HepG2 (cell line): ENCODE results near the gene KIF3A. TPM values are rescaled to one million over a fixed set of nuclear protein-coding genes. Genes with fewer than 3 reads are reported as not detected.

Experiments used
- ESRRA ChIP-seq: sonication (generic); formaldehyde crosslinking; IDR thresholded peaks from 2 replicates; pipeline ENCODE4 v1.5.1; 2020; ENCODE audit warnings: mild to moderate bottlenecking, low read depth, missing genetic modification reagents
- ETS1 ChIP-seq: sonication (generic); formaldehyde crosslinking; IDR thresholded peaks from 2 replicates; pipeline ENCODE4 v1.4.0; 2020; ENCODE audit warnings: missing genetic modification reagents
- GLI4 ChIP-seq: sonication (generic); formaldehyde crosslinking; IDR thresholded peaks from 2 replicates; pipeline ENCODE4 v1.5.1; 2020; ENCODE audit warnings: missing genetic modification reagents, mild to moderate bottlenecking, moderate library complexity, borderline replicate concordance
- KAT2B ChIP-seq: fragments of 150-350 bp; IDR thresholded peaks from 2 replicates; pipeline ENCODE4 v1.6.1; 2014; ENCODE audit warnings: low read depth, low read length, borderline replicate concordance
- KDM2A ChIP-seq: sonication (generic); formaldehyde crosslinking; IDR thresholded peaks from 2 replicates; pipeline ENCODE4 v1.4.0; 2020; ENCODE audit warnings: low read depth, missing genetic modification reagents, borderline replicate concordance
- MAFG ChIP-seq: sonication (generic); formaldehyde crosslinking; IDR thresholded peaks from 2 replicates; pipeline ENCODE4 v1.5.1; 2020; ENCODE audit warnings: mild to moderate bottlenecking, missing genetic modification reagents
- MBNL3 ChIP-seq: fragments of 250-450 bp; sonication (Bioruptor Pico); conservative IDR thresholded peaks from 2 replicates; pipeline ENCODE4 v1.8.0; 2022; ENCODE audit warnings: mild to moderate bottlenecking, inconsistent platforms
- MIER3 ChIP-seq: IDR thresholded peaks from 2 replicates; pipeline ENCODE4 v1.6.1; 2016; ENCODE audit warnings: missing compliant biosample characterization, borderline replicate concordance
- MYC ChIP-seq: sonication (generic); formaldehyde crosslinking; IDR thresholded peaks from 2 replicates; pipeline ENCODE4 v1.9.0; 2021; ENCODE audit warnings: missing genetic modification reagents, borderline replicate concordance
- NR0B2 ChIP-seq: sonication (generic); formaldehyde crosslinking; IDR thresholded peaks from 2 replicates; pipeline ENCODE4 v1.4.0; 2020; ENCODE audit warnings: mild to moderate bottlenecking, missing genetic modification reagents
- PAF1 ChIP-seq: IDR thresholded peaks from 2 replicates; pipeline ENCODE4 v1.6.1; 2016; ENCODE audit warnings: missing genetic modification reagents, missing compliant biosample characterization
- RAD51 ChIP-seq: fragments of 450-650 bp; IDR thresholded peaks from 2 replicates; pipeline ENCODE4 v1.6.1; 2016; ENCODE audit warnings: borderline replicate concordance
- ZKSCAN5 ChIP-seq: sonication (generic); formaldehyde crosslinking; IDR thresholded peaks from 2 replicates; pipeline ENCODE4 v1.5.1; 2020; ENCODE audit warnings: mild to moderate bottlenecking, missing genetic modification reagents
- ZMYM2 ChIP-seq: sonication (generic); formaldehyde crosslinking; IDR thresholded peaks from 2 replicates; pipeline ENCODE4 v1.8.0; 2022; ENCODE audit warnings: mild to moderate bottlenecking, missing genetic modification reagents
- ZNF17 ChIP-seq: sonication (generic); formaldehyde crosslinking; IDR thresholded peaks from 2 replicates; pipeline ENCODE4 v1.5.0; 2020; ENCODE audit warnings: mild to moderate bottlenecking, missing genetic modification reagents
- ZNF292 ChIP-seq: sonication (generic); formaldehyde crosslinking; IDR thresholded peaks from 2 replicates; pipeline ENCODE4 v1.8.1; 2022; ENCODE audit warnings: mild to moderate bottlenecking, low read depth, missing genetic modification reagents, borderline replicate concordance
- ZNF317 ChIP-seq: sonication (generic); formaldehyde crosslinking; IDR thresholded peaks from 2 replicates; pipeline ENCODE4 v1.5.0; 2020; ENCODE audit warnings: mild to moderate bottlenecking, missing genetic modification reagents
- ZNF563 ChIP-seq: sonication (generic); formaldehyde crosslinking; IDR thresholded peaks from 2 replicates; pipeline ENCODE4 v1.8.0; 2022; ENCODE audit warnings: mild to moderate bottlenecking, moderate library complexity, missing genetic modification reagents
- ZNF609 ChIP-seq: sonication (generic); formaldehyde crosslinking; IDR thresholded peaks from 2 replicates; pipeline ENCODE4 v1.4.0; 2020; ENCODE audit warnings: mild to moderate bottlenecking, missing genetic modification reagents, borderline replicate concordance
- ZNF768 ChIP-seq: sonication (generic); formaldehyde crosslinking; IDR thresholded peaks from 2 replicates; pipeline ENCODE4 v1.4.0; 2020; ENCODE audit warnings: missing genetic modification reagents
- polyA plus RNA-seq, 8 experiments: library from polyadenylated mRNA; depleted of rRNA in 3 of 8; stranded (reverse) in 7 of 8; unstranded in 1 of 8; fragments of >200 nt; fragmentation: Illumina TruSeq in 4 of 8; extraction: Trizol in 4 of 8; gene quantifications; 2 replicates each; pipeline versions ENCODE4 v1.2.1 to v1.2.3, GENCODE V29; 2011 to 2016; ENCODE audit warnings: low read depth in 4 of 8, missing spikeins in 1 of 8, mixed read lengths in 1 of 8; ENCODE audit not compliant: insufficient read depth in 1 of 8
- total RNA-seq, 5 experiments: library from RNA; depleted of rRNA; stranded (reverse); fragments of >200 nt; fragmentation: Illumina TruSeq; extraction: Trizol; gene quantifications; 2 replicates each; pipeline ENCODE4 v1.2.3, GENCODE V29; 2016; ENCODE audit warnings: low read depth in 1 of 5
- TF ChIP-seq, protein P1 (sequence below): sonication (generic); formaldehyde crosslinking; IDR thresholded peaks from 2 replicates; pipeline ENCODE4 v1.4.0; 2020; ENCODE audit warnings: mild to moderate bottlenecking, missing genetic modification reagents

Gene KIF3A
- total and polyA plus RNA-seq, 2 of the 13 experiments (the other 11 are each of a cell fraction or from before 2014, with no cell fraction given): 2.3 to 8.4 TPM

- TF ChIP-seq ZNF317: no peak
- no peak for TF ChIP-seq NR0B2 (CRISPR knock-in tag)
- no peak for TF ChIP-seq MAFG (CRISPR knock-in tag)
- peak; percentile 50; the same call in 1 of the 2 replicates for TF ChIP-seq MYC (CRISPR knock-in tag)
- TF ChIP-seq RAD51: no peak
- no peak for TF ChIP-seq GLI4 (CRISPR knock-in tag)
- TF ChIP-seq ZNF292 (CRISPR knock-in tag): no peak
- TF ChIP-seq ETS1: no peak
- TF ChIP-seq ZMYM2 (CRISPR knock-in tag): no peak
- peak; percentile 29; the same call in 1 of the 2 replicates for TF ChIP-seq ESRRA
- no peak for TF ChIP-seq MBNL3
- no peak for TF ChIP-seq ZNF563 (CRISPR knock-in tag)
- TF ChIP-seq MIER3 (CRISPR knock-in tag): no peak
- TF ChIP-seq ZNF17 (CRISPR knock-in tag): no peak
- 0 out of 2 replicates have a peak, but pooled peaks have one; percentile 15 for TF ChIP-seq ZNF609 (CRISPR knock-in tag)
- no peak for TF ChIP-seq ZKSCAN5 (CRISPR knock-in tag)
- no peak for TF ChIP-seq PAF1 (CRISPR knock-in tag)
- TF ChIP-seq, protein P1, sequence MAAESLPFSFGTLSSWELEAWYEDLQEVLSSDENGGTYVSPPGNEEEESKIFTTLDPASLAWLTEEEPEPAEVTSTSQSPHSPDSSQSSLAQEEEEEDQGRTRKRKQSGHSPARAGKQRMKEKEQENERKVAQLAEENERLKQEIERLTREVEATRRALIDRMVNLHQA: no peak
- peak; percentile 79 for TF ChIP-seq KDM2A (CRISPR knock-in tag)
- peak; percentile 61; the same call in 1 of the 2 replicates for TF ChIP-seq ZNF768 (CRISPR knock-in tag)
- no peak for TF ChIP-seq KAT2B
These were observed at the start of gene KIF3A (continued) for GRCh38 chr5:132736853-132737833.
